Fibroblast of skin of right biceps (primary cell): ENCODE measurements around the gene FSTL5.

Source experiments
- DNase-seq: peaks from one replicate; pipeline ENCODE4 v3.0.0-alpha.2; 2013

FSTL5 gene

DNA sequence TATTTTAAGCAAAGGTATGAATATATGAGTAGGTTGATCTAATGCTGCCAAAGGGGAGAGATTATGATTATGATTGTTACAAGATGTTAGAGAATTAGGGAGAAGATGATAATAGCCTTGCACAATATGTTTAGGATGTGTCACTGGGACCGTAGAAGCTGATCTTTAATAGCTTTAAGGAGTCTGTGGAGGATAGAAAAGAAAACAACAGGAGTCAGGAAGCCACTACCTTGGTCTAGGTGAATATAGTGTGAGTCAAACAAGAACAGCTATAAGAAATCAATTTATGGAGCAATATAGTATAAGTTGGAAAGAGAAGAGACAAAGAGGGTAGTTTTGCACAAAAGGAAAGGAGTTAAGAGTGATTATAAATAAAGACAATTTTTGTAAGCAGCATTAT, 232.7 kb downstream of the FSTL5 start:
- DNase-seq = no peak

- peak; percentile 25 for DNase-seq
Observed at GRCh38 chr4:161929956-161930355, 233.8 kb downstream of the FSTL5 start.

DNA sequence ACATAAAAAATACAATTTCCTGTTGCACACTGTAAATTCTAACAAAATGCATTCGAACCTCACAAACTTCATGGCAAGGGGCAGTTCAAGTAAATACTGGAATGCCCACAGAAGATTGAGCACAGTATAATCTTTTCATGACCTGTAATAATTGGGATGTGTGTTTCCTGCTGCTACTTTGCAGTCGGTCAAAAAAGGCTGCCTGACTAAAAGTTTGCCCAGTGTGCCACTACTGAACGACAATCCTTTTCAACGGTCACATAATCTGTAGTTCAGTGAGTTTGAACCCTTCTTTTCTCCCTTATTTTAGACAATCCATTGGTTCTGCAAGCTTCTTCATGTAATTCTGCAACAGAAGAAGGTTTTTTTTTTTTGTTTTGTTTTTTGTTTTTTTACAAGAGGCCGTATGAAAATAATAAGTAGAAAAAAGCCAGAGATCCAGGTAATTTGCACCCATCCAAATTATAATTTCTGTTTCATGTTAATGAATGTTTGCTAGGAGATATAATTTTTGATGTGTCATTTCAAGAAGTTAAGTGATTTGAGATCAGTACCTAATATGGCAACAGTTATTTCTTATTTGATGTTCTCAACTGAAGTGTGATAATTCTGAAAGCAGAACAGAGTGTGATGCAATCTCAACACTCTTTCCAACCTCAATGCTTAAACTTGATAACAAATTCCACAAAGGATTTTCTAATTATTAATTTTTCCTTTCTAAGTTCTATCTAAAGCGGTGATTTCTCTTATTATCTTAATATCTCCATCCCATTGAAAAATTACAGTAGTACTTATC, 237.6 kb downstream of the FSTL5 start:
- no peak for DNase-seq

GRCh38 chr4:161920304-161921052, 243.3 kb downstream of the FSTL5 start:
- no peak for DNase-seq

DNA sequence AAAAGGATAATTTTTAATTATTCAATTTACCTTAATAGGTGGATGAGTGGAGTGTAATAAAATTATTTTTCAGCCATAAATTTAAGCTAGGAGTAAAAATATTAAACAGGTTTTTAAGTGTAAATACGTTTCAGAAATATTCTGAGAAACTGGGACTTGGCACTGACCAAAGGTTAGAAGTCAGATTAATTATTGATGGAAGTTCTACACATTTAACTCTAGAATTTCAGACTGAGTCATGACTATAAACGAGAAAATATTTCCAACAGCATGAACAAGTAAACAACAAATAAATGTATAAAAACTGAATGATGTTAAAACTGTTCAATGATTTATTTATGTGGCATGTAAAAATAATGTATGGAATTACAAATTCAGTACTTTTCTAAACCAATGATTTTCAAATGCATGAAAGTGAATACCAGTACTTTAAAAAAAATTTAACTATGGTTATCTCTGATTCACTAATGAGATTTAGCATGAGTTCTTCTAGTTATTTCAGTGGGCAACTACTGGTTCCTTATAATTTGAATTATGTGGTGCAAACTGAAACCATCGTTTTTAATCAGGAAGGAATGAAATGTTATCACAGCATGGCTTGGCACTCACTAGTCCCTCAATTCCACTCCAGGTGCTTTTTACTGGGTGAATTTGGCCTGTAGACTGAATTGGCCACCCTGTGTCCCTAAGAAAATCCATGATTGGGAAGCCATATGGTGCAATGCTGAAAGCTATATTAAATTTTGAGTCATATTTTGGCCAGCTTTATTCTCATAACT, 244.2 kb downstream of the FSTL5 start:
- DNase-seq = no peak

DNA sequence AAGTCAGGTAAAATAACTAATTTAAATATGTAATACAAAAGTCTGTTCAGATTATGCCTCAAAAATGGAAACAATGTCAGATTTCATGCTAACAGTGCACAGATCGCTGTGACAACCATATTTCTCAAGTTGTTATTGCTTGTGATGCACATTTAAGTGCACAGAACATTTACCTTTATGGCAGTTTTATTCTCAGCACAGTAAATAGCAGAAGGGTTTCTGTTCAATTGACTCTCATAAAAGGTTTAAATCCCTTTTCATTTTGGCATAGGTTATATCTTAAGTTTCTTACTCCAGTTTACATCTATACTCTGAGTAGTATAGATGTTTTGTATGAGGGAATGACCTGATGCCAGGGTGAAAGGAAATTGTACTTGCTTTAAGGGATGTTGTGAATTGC, 247.8 kb downstream of the FSTL5 start:
- DNase-seq = no peak

DNA sequence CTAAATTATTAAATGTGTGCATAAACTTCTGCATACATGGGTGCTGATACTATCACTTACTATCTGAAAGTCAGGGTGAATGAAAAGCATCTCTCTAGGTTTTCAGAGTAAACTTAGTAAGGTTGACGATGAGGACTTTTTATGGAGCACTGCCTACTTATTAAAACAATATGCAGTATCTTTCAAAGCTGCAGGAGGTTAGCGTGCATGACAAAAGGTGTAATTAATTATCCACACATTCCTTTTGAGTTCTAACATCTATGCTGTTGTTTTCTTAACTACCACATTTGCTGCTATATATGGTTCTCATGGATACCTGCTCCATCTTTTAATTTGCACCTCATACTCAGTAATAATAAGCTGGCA, 256.2 kb downstream of the FSTL5 start:
- DNase-seq = peak; percentile 26

DNA sequence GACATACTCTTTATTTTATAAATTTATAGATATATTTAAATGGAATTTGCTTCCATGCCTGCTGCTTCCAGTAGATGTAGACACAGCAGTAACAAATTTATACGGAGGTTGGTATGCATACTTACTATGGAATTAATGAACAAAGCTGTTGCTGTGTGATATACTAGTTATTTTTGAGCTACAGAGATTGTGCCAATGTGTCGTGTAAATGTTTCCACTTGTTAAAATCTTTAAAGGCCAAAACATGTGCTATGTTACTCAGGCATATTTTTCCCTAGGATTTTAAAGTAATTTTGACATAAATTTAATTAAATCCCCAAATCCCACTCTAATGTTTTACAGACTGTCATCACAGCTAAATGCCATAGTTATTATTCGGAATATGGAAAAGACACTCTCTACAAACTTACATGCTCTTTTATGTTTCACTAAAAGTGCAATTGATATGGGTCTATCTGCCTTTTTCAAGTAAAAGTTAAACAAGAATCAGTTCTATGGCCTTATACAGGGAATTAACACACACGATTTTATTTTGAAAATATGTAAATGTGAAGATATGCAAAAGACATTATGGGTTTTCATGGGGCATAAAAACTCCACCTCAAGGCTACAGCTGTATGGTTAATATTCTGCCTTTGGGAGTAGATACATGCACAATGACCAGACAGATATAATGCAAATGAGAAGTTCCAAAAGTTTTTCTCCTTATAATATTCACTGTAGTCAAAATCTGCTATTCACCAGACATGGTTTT, 256.8 kb downstream of the FSTL5 start:
- DNase-seq = no peak

GRCh38 chr4:161900110-161900509, 263.7 kb downstream of the FSTL5 start:
- DNase-seq = no peak

GRCh38 chr4:161894493-161895167, 269.2 kb downstream of the FSTL5 start:
- no peak for DNase-seq

GRCh38 chr4:161894014-161894413, 269.8 kb downstream of the FSTL5 start:
- DNase-seq = no peak

DNA sequence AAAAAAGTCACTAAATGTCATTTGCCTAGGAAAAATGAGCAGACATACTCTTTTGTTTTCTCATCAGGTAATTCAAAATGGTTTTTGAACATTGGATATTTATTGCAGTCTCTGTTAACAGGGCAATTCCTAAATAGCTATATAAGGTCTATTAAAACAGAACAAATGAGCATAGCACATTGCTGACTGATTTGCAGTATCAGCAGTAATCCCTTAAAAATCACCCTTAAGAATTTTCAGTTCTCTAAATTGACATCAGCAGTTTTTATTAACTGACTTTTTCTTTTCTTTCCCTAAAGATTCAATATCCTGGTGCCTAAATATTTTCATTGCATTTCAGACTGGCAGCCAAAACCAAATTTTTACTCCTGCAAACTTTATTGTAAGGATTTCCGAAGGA, 270.2 kb downstream of the FSTL5 start:
- no peak for DNase-seq

DNA sequence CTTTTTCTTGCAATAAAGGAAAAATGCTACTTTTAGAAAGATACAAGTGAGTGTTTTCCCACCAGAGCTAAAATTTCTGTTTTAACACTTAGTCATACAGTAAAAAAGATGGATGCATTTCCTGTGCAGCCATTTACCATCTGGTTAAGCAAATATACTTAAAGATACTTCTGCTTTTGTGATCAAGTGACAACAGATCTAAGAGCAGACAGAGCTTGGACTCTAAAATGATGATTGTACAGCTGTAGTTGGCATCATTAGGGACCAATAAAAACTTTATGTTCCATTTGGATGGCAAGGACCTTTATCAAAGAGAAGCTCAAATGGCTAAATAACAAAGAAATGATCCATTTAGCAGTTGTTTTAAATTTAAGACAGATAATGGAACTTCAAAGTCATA, 270.8 kb downstream of the FSTL5 start:
- no peak for DNase-seq

GRCh38 chr4:161883157-161883556, 280.6 kb downstream of the FSTL5 start:
- no peak for DNase-seq

DNA sequence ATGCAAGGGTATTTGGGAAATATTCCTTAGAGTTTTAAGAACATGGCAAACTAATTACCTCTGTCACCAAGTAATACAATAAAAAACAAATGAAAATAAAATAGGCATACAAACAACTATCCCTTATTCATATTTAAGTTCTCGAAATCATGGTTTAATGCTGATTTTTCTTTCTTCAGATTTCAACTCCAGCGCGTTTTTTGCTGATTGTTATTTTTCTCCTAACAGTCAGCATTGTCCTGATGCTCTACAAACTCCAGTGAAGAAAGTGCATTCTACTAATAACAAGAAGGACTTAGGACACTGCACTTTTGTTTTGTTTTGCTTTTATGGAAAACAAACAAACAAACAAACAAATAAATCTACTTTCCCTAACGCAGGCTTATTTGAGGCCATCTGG, 282.4 kb downstream of the FSTL5 start:
- DNase-seq = no peak

DNA sequence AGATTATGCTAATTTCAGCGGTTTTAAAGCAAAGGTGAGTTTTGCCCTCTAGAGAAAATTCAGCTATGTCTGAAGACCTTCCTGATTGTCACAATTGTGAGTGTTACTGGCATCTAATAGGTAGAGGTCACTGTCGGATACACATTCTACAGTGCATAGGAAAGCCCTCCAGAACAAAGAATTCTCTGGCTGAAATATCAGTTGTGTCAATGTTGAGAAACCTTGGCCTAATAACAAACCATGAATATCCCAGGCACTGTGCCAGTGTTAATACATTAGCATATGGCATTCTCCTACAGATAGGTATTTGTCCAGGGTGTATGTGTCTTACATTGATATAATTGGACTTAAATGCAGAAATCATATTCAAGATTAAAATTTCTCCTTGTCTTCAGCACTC, 294.3 kb downstream of the FSTL5 start:
- DNase-seq = no peak

- DNase-seq = peak; percentile 1
Observed at GRCh38 chr4:161856711-161857326, 307.0 kb downstream of the FSTL5 start.

DNA sequence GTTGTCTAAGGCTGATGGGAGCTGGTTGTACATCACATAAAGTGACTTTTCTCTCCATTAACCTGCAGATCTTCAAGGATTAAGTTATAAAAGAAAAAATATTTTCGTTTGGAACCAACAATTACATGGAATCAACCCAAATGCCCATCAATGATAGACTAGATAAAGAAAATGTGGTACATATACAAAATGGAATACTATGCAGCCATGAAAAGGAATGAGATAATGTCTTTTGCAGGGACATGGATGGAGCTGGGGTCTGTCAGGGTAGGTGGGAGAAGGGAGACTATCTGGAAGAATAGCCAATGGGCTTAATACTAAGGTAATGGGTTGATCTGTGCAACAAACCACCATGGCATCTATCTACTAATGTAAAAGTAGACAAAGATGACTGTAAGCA, 313.2 kb downstream of the FSTL5 start:
- DNase-seq = no peak

GRCh38 chr4:161841759-161842158, 322.0 kb downstream of the FSTL5 start:
- DNase-seq = no peak

DNA sequence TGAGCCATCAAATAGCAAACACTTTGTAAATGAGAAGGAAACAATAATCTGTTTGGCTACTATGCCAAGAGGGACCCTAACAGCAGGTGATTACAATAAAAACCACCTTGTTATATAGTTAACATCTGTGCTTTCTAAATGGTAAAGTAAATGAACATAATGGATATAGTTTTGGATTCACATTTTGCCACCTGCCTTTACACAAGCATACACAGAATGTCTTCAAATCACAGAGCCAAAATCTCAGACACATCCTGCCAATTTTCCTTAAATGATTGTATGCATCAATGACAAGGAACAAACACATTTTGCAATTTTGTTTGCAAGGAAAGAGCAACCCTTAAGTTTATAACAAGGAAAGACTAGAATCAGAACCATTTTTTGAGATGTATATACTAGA, 334.2 kb downstream of the FSTL5 start:
- DNase-seq = no peak

DNA sequence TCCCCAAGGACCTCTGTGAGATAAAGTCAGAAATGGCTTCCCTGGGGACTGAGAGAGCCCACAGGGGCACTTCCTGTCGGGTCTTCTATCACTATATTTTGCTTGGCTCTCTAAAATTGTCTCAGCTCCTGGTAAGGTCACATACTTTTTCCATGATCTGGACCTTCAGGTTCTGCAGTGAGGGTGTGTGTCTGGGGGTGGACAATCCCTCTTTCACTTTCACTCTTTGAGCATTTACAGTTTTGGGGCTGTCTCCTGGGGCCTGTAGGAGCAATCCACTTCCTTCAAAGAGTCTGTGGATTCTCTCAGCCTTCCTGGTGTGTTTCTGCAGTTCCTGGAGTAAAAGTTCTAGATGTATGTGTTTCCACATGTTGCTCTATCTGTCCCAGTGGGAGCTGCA, 335.7 kb downstream of the FSTL5 start:
- DNase-seq = peak; percentile 3

GRCh38 chr4:161827013-161827412, 336.8 kb downstream of the FSTL5 start:
- no peak for DNase-seq
